ENCODE data around the gene ZRSR2. TPM values are rescaled to one million over a fixed set of nuclear protein-coding genes. Genes with fewer than 3 reads are reported as not detected.

The ZRSR2 gene
- total and polyA plus RNA-seq, 2 of the 8 experiments (the other 6 are each of a cell fraction or from before 2014, with no cell fraction given), result 3.9 to 6.9 TPM

GRCh38 chrX:15814771-15815365, 24.6 kb downstream of the ZRSR2 start (continued):
- TF ChIP-seq CHD7 (IDR thresholded peaks at IDR 0.05; ENCODE audit: insufficient replicate concordance, low read length) (no peak), ATF3 (IDR thresholded peaks at IDR 0.05; ENCODE audit: insufficient read depth, low read depth, low read length) (no peak)

Measured in H1 (cell line).